ENCODE measurements around the gene MYO1B.

- TF ChIP-seq, protein P1, sequence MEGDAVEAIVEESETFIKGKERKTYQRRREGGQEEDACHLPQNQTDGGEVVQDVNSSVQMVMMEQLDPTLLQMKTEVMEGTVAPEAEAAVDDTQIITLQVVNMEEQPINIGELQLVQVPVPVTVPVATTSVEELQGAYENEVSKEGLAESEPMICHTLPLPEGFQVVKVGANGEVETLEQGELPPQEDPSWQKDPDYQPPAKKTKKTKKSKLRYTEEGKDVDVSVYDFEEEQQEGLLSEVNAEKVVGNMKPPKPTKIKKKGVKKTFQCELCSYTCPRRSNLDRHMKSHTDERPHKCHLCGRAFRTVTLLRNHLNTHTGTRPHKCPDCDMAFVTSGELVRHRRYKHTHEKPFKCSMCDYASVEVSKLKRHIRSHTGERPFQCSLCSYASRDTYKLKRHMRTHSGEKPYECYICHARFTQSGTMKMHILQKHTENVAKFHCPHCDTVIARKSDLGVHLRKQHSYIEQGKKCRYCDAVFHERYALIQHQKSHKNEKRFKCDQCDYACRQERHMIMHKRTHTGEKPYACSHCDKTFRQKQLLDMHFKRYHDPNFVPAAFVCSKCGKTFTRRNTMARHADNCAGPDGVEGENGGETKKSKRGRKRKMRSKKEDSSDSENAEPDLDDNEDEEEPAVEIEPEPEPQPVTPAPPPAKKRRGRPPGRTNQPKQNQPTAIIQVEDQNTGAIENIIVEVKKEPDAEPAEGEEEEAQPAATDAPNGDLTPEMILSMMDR (conservative IDR thresholded peaks at IDR 0.05 in 1 of 2, IDR thresholded peaks at IDR 0.05 in 1 of 2; ENCODE audit: low read depth in 1 of 2, low read length in 2 of 2), result no peak
- TF ChIP-seq EZH2 (IDR thresholded peaks at IDR 0.05; ENCODE audit: low read length, missing control alignments), result no peak
Measured at GRCh38 chr2:191241418-191241817, 3.8 kb upstream of the MYO1B start.

All from fibroblast of lung (primary cell).